ENCODE measurements around the gene NLGN2.
"Not testable (repeated sequence)": the region's sequence is repeated elsewhere in the genome, so short reads cannot be mapped to it uniquely, and the experiment has no call there.

The NLGN2 gene

DNA sequence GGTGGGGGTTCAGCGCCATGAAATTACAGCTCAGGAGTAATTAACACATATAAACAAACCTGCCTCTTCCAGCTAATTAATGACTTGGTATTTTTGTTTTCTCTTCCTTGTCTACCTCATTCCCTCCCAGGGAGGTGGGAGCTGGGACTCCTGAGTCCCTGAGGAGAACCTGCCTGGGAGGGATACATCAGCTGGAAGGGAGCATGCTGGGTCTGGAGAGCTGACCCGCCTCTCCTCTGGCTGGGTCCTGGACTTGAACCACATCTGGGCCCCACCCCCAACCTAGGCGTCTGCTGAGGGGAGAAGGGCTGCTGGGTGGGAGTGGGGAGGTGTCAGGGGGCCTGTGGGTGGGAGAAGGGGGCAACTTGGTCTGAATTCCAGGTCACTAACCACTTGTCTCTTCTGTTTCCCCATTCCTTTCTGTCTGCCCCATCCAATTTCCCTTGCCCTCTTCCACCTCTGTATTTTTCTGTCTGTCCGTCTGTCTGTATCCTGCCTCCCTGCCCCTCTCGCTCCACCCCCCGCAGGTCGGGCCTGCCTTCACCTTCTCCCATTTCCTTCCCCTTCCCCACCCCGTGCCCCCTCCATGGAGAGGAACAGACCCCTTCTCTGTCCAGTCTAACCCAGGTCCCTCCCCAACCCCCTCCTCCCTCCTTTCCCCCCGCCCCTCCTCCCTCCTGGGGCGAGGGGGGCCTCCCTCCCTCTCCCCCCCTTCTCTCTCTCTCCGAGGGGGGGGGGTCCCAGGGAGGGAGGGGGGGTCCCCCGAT lies at the start of gene NLGN2:
Gene NLGN2 (plus strand): TSS at position 361 of the 767 bp plus-strand sequence. CDS start 411 bp downstream, outside the sequence.
- DNase-seq, result no peak

DNA sequence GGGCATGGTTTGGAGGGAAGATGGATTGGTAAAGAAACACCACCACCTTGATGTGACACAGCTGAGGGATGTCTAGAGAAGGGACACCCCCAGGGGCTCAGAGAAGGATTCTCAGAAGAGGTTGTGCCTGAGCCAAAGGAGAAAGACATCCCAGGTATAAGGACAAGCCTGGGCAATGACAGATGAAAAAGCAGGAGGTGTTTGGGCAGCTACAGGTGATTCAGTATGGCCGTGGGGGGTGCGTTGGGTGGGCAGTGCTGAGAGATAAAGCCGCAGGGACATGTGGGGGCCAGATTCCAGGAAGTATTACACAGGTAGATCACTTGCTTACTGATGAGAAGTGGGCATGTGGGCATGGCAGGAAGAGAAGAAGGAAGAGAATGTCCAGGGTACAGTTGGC lies 45.7 kb upstream of the NLGN2 start:
- DNase-seq, result no peak

DNA sequence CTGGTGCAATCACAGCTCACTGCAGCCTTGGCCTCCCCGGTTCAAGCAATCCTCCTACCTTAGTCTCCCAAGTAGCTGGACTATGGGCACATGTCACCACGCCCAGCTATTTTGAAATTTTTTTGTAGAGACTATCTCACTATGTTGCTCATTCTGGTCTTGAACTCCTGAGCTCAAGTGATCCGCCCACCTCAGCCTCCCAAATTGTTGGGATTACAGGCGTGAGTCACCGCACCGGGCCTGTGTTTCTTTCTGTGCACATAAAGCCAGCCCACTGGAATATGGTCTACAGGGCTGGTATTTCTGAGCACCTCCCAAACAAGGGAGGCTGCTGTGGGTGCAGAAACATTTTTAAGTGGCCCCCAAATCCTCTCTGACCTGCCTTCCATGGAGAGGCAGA lies 44.3 kb upstream of the NLGN2 start:
- DNase-seq, result peak; percentile 28

DNA sequence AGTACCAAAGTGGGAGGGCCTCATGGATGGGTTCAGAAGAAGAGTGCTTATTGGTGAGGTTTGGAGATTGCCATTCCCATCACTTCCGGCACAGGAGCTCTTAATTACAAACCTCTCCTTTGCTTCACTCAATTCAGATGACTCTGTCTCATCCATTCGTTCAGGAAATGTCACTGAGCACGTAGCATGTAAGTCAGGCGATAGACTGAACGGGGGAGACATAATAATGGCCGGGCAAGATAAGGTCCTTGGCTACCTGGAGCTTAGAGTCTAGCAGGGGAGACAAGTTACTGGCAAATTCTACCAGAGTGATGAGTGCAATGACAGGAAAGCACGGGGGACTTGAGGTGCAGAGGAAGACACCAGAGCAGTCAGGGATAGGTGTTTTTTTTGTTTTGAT lies 41.7 kb upstream of the NLGN2 start:
- not testable (repeated sequence) for DNase-seq

DNA sequence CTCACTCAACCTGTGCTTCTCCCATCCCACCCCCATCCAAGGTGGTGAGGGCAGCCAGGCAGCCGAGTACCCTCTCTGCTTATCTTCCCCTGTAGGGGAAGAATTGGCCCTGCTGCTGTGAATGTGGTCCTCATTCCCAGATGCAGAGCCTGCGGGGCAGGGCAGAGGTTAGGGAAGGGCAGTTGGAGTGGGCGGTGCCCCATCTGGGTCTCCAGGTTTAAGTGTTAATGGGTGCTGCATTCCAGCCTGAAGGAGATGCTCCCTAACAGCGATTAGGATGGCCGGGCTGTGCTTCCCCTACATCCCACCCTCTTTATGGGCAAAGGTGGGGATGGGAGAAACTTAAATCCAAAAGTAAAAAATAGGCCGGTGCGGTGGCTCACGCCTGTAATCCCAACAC lies 40.6 kb upstream of the NLGN2 start:
- no peak for DNase-seq

DNA sequence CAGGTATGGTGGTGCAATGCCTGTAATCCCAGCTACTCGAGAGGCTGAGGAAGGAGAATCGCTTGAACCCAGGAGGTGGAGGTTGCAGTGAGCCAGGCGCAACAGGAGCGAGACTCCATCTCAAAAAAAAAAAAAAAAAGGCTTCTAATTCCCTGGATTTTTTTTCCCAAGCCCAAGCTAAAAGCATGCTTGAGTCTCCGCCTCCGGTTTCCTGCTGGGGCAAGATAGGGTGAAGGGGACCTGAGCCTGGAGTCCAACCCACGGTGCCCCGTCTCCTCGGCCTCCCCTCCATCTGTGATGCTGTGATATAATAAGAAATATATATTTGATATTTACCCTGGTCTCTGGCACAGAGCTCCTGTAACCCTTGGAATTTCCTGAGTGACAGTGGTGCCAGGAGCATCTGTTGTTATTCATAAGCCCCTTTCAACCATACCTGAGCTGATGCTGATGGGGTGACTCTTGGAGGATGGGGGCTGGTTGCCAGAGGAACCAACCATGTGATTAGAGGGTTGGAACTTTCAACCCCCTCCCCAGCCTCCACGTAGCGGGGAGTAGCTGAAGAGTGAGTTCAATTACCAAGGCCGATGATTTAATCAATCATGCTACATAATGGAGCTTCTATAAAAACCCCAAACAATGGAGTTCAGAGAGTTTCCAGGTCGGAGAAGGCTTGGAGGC lies 39.6 kb upstream of the NLGN2 start:
- DNase-seq, result no peak

DNA sequence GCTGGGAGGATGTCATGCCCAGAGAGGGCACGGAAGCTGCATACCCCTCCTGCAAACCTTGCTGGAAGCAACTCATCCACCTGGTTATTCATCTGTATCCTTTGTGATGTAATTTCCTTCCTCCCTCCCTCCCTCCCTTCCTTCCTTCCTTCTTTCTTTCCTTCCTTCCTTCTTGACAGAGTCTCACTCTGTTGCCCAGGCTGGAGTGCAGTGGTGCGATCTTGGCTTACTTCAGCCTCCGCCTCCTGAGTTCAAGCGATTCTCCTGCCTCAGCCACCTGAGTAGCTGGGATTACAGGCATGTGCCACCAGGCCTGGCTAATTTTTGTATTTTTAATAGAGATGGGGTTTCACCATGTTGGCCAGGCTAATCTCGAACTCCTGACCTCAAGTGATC lies 39.0 kb upstream of the NLGN2 start:
- DNase-seq, result not testable (repeated sequence)

DNA sequence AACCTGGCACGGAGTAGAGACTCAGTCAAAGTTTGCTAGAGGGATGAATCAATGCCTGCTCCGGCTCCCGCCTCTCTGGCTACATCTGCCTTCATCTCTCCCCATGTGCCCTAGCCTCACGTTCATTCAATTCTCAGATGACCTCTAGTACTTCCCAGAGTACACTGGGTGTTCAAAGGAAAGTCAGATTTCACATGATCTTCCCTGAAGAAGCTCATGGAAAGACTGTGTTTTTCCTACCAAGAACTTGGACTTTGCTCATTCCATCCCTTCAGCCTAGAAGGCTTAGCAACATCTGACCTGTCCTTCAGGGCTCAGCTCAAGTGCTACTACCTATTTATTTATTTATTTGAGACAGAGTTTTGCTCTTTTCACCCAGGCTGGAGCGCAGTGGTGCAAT lies 37.8 kb upstream of the NLGN2 start:
- no peak for DNase-seq

DNA sequence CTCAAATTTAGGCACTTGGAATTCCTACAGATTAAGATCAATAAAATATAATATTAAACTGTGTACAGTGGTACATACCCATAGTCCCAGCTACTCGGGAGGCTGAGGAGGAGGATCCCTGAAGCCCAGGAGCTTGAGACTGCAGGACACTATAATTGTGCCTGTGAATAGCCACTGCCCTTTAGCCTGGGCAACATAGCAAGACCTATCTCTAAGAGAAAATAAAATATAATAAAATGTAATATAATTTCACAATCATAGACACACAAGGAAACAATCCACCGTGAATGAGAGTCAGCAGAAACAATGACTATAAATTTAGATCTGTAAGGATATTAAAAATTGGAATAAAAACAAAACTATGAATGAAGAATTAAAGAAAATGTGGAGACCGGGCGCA lies 36.8 kb upstream of the NLGN2 start:
- DNase-seq, result no peak

DNA sequence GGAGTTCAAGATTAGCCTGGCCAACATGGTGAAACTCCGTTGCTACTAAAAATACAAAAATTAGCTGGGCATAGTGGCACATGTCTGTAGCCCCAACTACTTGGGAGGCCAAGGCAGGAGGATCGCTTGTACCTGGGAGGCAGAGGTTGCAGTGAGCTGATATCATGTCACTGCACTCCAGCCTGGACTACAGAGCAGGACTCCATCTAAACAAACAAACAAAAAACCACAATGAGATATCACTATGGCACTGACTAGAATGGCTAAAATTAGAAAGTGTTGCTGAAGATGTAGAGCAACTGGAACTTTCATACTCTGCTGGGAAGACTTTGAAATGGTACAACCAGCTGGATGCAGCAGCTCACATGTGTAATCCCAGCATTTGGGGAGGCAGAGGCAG lies 33.3 kb upstream of the NLGN2 start:
- DNase-seq, result no peak

DNA sequence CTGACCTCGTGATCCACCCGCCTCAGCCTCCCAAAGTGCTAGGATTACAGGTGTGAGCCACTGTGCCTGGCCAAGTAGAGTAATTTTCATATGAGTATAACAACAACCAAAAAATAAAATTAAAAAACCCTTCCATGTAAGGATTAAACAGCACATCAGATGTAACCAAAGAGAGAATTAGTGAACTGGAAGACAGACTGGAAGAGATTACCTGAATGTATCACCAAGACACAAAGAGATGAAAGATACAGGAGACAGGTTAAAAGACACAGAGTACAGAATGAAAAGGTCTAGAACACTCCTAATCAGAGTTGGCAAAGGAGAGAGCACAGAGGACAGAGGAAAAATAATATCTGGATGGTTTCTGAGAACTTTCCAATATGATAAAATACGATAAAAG lies 28.5 kb upstream of the NLGN2 start:
- no peak for DNase-seq

DNA sequence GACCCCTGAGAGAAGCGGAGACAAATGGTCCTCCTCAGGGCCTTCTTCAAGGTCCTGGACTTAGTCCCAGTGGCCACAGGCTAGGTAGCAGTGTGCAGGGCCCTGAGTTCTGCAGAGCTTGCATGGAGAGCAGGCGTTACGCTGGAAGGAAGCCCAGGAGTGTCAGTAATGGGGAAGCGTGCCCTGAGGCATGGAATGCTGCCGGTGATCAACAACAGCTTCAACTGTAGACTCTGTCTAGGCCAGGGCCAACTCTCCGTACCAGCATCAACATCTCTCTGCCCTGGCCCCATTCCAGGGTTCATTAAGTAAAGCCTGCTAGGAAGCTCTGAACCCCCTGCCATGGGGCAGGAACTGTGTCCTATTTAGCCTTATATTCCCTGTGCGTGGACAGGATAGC lies 27.3 kb upstream of the NLGN2 start:
- DNase-seq, result no peak

DNA sequence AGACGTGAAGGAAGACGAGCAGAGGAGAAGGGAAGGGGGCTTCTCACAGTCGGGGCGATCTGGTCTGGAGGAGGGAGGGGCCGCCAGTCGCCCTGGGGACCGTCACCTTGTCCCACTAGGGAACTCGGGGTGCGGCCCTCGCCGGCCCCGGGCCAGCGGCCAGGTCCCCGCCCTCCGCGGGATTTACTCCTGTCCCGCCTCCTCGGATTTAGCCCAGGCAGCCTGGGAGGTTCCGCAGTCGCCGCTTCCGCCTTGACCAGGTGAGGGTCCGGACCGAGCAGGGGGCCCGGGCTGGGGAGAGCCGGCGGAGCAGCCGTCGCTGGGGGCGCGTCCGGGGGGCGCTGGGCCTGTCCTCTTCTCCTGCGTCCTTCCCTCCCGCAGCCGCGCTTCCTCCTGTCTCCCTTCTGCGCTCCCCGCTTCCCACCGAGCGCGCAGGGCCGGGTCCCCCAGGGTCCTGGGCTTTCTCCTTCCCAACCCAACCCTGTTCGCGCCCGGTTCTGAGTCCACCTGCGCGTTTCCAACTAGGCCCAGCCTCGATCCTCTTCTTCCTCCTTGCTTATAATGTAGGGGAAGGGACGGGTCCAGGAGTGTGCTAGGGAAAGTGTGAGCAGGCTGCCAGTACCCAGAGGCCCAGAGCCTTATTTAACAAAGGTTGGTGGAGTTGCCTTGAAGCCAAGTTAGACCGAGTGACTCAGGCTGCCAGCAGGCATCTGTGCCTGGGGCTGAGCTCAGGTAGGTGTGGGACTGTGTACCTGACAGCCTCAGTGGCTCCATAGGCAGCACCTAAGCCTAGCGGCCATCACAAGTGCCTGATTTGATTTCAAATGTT lies 26.6 kb upstream of the NLGN2 start, which contains the start of gene TNK1:
Gene TNK1 (plus strand): TSS at position 235 of the 829 bp plus-strand sequence. CDS start 1,838 bp downstream, outside the sequence.
- no peak for DNase-seq

DNA sequence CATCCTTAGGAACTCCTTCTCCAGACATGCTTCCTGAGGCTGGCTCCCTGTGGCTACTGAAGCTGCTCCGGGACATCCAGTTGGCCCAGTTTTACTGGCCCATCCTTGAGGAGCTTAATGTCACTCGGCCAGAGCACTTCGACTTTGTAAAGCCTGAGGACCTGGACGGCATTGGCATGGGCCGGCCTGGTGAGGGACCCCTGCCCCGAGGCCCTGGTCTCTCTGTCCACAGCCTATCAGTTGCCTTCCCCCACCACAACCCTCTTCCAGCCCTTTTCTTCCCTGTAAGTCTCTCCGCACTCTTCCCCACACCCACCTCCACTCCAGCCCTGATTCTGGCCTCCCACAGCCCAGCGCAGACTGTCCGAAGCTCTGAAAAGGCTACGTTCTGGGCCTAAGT lies 24.7 kb upstream of the NLGN2 start:
- DNase-seq, result no peak

DNA sequence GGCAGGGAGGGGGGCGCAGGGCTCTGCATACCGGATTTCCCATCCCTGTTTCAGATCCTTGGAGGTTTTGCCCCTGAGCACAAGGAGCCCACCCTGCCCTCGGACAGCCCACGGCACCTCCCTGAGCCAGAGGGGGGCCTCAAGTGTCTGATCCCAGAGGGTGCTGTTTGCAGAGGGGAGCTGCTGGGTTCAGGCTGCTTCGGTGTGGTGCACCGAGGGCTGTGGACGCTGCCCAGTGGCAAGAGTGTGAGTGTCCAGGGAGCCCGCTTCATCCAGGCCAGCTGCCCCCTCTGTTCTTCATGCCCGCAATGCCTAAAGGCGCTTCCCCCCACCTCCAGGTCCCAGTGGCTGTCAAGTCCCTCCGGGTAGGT lies 24.3 kb upstream of the NLGN2 start:
- DNase-seq, result no peak

DNA sequence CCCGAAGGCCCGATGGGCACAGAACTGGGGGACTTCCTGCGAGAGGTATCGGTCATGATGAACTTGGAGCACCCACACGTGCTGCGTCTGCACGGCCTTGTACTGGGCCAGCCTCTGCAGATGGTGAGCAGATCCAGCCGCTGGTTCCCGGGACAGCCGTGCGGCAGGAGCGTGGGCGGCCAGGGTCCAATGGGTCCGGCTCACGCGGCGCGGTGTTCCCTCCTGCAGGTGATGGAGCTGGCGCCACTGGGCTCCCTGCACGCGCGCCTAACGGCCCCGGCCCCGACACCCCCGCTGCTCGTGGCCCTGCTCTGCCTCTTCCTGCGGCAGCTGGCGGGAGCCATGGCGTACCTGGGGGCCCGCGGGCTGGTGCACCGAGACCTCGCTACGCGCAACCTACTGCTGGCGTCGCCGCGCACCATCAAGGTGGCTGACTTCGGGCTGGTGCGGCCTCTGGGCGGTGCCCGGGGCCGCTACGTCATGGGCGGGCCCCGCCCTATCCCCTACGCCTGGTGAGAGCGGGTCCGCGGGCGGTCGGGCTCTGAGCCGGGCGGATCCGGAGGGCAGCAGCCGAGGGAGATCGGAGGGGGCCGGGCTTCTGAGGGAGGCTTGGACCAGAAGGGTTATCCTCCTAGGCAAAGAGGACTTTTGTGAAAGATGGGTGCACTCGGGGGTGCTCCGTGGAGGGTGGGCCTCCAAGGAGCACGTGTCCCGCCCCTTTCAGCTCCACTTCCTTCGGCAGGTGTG lies 23.7 kb upstream of the NLGN2 start:
- DNase-seq, result no peak

DNA sequence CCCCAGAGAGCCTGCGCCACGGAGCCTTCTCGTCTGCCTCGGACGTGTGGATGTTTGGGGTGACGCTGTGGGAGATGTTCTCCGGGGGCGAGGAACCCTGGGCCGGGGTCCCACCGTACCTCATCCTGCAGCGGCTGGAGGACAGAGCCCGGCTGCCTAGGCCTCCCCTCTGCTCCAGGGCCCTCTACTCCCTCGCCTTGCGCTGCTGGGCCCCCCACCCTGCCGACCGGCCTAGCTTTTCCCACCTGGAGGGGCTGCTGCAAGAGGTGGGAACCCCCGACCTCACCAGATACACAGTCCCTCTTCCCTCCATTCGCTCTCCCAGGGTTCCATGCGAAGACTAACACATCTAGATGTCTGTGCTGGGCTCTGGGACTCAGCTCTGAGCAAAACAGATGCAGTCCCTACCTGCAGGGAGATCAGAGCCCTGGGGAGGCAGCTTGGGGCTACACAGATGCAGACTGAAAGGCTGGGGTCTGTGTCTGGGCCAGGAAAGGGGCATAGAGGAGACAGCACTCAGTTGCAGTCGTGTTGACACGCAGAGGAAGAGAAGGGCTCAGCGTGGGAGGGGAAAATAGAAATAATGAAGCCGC lies 23.1 kb upstream of the NLGN2 start:
- DNase-seq, result no peak

DNA sequence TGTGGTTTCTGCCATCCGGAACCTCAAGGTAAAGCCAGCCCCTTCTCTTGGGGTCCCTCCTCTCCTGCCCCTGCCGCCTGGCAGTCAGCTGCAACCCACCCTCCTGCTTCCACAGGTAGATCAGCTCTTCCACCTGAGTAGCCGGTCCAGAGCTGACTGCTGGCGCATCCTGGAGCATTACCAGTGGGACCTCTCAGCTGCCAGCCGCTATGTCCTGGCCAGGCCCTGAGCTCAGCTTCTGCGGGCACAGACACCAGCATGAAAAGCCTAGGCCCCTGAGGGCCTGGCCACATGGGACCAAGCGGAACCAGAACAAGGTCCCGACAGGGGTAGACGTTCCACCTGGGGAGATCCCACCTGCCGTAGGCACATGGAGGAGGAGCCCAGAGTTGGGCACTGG lies 18.8 kb upstream of the NLGN2 start:
- no peak for DNase-seq

DNA sequence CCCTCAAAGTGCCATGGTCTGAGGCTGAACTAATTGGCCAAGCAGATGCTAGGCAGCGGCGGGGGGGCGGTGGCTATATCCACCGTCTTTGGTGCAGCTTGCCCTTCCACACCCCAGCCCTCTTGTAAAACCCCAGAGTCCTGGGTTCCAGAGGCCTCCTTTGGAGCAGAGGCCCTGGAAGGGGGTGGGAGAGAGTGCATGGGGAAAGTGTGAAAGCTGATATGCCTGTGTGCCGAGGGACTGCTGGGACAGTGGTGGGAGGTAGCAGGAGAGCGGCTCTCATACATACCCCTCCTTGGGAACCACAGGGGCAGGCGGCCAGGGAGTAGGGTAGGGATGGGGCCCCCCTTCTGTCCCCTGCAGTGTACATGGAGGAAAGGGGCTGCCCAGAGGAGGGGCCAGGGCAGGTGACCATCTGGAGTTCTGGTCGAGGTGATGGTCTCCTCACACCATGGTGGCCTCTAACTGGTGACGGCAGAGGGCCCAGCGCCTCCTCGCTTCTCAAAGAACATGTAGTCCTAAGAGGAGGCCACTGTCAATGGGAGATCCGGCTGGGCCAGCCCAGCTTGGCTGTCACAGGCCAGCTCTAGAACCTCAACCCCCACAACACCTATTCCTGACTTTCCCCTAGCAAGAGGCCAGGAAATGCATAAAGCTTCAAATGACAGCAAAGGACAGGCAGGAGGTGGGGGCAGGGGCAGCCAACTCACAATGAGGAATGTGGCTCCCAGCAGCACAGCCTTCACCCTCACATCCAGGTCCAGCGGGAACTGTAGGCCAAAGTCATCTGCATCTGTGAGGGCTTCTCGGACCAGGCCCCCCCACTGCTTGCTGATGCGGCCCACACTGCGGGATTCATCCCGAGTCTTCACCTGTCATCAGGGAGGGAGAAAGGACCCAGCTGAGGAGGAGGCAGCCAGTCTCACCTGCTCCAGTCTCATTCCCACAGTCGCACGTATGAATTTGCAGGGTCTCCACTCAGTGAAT lies 17.4 kb upstream of the NLGN2 start:
- DNase-seq, result no peak

DNA sequence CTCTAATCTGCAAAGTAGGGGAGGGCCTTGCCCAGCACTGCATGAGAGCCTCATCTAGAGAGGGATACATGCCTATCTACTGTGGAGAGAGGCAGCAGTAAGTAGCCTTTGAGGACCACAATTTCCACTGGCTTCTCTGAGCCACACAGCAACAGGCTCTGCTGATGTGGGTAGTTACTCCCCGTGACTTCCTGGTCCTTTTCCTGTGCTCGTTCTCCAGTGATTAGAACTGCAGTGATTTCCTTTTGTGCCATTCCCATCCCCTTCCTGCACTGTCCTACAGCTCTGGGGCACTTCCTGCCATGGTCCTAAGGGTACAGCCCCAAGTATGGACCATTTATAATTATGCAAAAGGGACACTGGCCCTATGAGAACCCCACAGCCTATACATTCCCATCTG lies 16.3 kb upstream of the NLGN2 start:
- DNase-seq, result no peak
